DMS114 treated with DMSO at 0.1 percent for 48 hours (cell line): Measurements from ENCODE around the gene VIPR2.
"Not testable (repeated sequence)": the region's sequence is repeated elsewhere in the genome, so short reads cannot be mapped to it uniquely, and the experiment has no call there.

Source experiments
- DNase-seq: peaks from one replicate; lab custom pipeline; 2025; ENCODE audit not compliant: unreplicated experiment; lab: John Stamatoyannopoulos, UW

VIPR2 gene

DNA sequence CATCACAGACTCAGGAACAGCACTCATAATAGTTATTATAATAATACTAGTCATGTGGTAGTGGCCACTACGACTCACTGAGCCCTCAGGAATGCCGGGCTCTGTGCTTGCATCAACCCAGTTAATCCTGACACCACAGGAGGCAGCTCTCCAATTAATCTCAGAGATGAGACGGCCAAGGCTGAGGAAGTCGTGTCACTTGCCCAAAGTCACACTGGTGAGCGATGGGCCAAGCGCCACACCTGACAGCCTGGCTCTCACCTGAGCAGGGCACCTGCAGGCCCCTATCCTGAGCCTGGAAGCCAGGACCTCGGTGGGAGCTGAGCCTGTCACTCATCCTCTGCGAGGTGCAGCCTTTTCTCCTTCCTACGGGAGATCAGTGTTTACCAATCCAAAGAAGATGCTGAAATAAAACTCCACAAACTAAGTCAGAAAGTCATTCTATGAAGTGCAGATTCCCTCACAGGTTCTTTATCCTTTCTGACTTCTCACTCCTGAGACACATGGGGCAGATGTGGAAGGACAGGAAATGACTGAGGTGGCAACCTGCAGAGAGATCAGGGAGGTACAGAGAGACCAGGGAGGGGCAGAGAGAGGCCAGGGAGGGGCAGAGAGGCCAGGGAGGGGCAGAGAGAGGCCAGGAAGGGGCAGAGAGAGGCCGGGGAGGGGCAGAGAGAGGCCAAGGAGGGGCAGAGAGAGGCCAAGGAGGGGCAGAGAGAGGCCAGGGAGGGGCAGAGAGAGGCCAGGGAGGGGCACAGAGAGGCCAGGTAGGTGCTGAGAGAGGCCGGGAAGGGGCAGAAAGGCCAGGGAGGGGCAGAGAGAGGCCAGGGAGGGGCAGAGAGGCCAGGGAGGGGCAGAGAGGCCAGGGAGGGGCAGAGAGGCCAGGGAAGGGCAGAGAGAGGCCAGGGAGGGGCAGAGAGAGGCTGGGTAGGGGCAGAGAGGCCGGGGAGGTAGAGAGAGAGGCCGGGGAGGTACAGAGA is 38.5 kb downstream of the VIPR2 start:
- no peak for DNase-seq

- no peak for DNase-seq
These were observed 39.4 kb downstream of the VIPR2 start for GRCh38 chr7:159105066-159105780.

- no peak for DNase-seq
These were observed 40.3 kb downstream of the VIPR2 start for GRCh38 chr7:159104188-159104920.

DNA sequence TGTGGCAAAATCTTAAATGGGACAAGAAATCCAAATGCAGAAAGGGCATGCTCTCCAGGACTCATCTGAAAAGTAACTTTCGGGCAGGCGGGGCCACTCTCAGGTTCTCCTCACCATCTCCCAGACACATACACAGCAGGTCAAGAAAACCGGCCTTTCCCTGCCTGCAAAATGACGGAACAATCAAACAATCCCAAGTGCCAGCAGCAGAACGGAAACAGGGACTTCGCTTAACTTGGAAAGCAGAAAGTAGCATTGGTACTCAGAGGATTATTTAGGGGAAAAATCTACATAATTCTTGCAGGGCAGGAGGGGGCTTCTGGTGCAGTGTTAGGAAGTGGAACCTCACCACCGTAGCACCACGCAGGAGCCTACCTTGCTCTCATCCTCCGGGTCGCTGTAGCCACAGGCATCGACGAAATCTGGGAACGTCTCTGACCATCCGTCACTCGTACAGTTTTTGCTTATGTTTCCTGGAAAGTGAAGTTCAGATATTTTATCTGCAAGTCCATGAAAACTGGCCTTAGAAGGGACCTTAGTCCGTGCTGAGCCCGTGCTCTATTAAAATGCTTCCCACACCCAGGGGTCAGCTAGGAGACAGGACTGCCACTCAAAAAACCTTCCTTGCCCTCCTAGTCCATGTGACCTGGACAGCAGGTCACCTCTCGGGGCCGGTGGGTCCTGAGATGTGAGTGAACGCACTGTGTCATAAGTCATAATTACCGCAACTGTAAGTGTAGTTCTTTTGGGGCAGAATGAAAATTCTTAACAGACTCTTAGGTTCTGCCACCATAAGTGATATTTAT is 41.1 kb downstream of the VIPR2 start:
- no peak for DNase-seq

GRCh38 chr7:159102681-159103381 is 41.8 kb downstream of the VIPR2 start:
- DNase-seq, result no peak

DNA sequence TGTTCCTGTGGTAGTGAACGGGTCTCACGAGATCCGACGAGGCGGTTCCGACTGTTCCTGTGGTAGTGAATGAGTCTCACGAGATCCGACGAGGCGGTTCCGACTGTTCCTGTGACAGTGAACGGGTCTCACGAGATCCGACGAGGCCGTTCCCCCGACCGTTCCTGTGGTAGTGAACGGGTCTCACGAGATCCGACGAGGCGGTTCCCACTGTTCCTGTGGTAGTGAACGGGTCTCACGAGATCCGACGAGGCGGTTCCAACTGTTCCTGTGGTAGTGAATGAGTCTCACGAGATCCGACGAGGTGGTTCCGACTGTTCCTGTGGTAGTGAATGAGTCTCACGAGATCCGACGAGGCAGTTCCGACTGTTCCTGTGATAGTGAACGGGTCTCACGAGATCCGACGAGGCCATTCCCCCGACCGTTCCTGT is 43.0 kb downstream of the VIPR2 start:
- not testable (repeated sequence) for DNase-seq

GRCh38 chr7:159101083-159101395 is 43.6 kb downstream of the VIPR2 start:
- not testable (repeated sequence) for DNase-seq

DNA sequence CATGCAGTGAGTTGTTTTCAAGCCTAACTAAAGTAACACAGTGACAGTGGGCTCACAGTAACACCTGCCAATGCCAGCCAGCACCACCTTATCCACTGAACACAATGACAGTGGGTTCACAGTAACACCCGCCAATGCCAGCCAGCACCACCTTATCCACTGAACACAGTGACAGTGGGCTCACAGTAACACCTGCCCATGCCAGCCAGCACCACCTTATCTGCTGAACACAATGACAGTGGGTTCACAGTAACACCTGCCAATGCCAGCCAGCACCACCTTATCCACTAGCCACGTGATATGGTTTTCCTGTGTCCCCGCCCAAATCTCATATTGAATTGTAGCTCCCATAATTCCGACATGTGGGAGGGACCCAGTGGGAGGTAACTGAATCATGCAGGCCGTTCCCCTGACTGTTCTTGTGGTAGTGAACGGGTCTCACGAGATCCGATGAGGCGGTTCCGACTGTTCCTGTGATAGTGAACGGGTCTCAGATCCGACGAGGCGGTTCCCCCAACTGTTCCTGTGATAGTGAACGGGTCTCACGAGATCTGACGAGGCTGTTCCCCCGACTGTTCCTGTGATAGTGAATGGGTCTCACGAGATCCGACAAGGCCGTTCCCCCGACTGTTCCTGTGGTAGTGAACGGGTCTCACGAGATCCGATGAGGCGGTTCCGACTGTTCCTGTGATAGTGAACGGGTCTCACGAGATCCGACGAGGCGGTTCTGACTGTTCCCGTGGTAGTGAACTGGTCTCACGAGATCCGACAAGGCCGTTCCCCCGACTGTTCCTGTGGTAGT is 44.2 kb downstream of the VIPR2 start:
- not testable (repeated sequence) for DNase-seq

DNA sequence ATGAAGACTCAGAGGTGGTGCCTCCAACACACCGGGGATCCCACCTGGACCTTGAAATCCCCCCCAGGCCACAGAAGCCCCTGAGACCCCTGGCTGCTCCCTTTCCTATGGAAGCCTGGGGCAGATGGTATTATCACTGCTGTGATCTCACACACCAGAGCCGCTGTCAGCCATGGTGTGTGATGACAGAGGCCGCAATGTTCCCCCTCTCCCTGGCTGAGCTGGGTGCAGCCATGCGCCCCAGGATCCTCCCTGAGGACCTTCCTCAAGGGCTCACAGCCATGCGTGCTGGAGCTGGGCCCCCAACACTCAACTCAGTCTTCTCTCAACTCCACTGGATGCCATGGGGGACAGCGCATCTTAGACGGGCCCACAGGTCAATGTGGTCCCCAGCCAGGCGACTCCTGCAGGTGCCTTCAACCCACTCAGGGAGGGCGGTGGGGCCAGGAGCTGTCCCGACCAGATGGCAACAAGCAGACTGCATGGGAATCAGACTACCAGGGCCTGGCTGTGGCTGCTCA is 44.9 kb downstream of the VIPR2 start:
- DNase-seq, result no peak

DNA sequence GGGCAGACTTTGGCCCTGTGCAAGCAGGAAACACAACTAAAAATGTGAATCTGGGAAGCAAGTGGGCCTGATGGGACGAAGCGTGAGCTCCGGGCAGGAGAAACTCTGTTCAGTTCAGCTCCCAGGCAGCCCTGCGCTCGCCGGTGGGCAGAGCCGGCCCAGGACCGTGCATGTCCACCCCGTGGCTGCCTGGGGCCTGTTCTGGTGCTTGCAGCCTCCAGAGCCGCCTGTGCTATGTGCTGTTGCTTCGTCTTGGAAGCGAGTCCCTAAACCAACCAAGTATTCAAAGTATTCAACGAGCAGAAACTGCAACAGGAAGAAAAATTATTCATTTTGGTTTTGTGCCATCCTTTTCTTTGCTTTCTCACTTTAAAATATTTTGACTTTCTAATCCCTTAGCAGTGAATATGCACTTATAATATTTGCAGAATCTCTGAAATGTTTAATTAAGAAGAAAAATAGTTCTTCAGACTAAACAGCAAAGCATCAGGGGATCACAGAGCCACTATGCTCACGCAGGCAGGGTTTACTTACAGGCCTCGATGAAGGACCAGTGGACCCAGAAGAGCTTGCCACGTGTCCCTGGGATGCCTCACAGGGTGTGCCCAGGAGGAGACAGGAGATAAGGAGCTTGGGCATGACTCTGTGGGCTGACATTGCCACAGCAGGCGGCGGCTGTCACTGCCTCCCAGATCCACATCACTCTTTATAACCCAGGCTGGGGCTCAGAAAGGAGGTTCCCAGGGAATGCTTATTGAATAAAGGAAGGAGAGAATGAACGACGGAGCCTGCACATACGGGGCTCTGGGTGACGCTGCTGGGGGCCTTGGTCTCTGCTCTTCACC is 45.6 kb downstream of the VIPR2 start:
- DNase-seq, result no peak

DNA sequence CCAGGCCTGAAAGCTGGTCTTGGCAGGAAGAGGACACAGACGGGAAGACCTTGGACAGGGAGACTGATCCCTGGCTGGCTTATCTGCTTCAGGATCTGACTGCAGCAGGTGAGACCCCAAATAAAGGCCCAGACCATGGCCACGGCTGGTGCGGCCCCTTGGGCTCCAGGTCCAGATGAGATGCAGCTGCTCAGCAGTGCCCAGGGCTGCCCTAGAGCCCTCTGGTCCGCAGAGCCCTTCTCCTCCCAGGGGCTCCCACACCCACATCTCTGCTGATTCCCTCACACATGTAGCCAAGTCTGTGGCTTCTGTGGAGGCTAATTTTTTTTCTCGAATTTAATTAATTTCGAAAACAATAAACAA is 46.3 kb downstream of the VIPR2 start:
- no peak for DNase-seq

GRCh38 chr7:159097661-159098423 is 46.8 kb downstream of the VIPR2 start:
- no peak for DNase-seq

DNA sequence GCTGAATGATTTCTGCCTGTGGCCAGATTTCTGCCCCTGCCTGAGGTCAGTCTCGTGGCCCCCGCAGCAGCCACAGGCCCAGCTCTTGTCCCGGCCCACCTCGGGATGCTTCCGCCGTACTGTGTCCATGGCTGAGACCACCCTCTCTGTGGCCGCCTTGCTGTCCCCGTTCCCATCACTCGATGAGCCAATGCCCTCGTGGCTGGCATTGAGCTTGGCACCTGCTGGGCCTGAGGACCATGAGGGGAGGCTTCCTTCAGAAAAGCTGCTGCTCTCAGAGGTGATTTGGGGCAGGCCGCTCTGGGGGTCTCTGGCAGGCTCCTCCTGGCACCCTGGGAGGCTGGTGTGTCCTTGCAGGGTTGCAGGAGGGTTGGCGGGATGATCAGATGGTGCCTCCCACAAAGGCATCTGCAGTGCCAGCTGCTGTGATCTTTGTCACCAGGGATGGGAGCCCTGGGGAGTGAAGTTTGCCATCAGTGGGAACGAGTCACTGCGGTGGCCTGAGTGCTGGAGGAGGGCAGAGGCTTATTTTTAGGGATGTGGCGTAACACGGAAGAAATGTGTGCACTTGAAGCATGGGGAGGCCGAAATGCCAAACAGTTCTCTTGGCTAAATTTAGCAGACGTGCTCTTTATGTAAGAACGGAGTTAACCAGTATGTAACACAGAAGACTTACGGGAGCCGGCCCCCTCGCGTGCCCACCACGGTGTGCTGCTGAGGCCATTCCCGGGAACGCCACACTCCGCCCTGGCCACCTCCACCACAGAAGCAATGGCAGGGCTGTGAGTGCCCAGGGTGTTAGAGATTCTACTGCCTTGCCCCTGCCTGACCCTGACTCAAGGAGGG is 47.7 kb downstream of the VIPR2 start:
- DNase-seq, result no peak

- no peak for DNase-seq
These were observed 48.7 kb downstream of the VIPR2 start for GRCh38 chr7:159095979-159096411.

GRCh38 chr7:159094919-159095915 is 49.5 kb downstream of the VIPR2 start:
- DNase-seq, result no peak
